Stimulated activated CD4-positive, alpha-beta T cell treated with anti-CD3 and anti-CD28 coated beads, TNF-alpha, amount 100 ng/mL, for 4 hours (primary cell): ENCODE data around the gene AKT3.
"Not testable (repeated sequence)": the region's sequence is repeated elsewhere in the genome, so short reads cannot be mapped to it uniquely, and the experiment has no call there.

Experiments used
- DNase-seq, 3 experiments: peaks; one replicate each; pipeline ENCODE4 v3.0.0-alpha.2; 2020; ENCODE audit warnings: low read depth in 3 of 3

AKT3 gene

GRCh38 chr1:243784506-243784905, 65.5 kb downstream of the AKT3 start:
- DNase-seq: no peak

- no peak for DNase-seq
These were observed 66.3 kb downstream of the AKT3 start for GRCh38 chr1:243783714-243784113.

GRCh38 chr1:243772361-243773050, 77.5 kb downstream of the AKT3 start:
- DNase-seq: not testable (repeated sequence)

- no peak for DNase-seq
These were observed 79.2 kb downstream of the AKT3 start for GRCh38 chr1:243770860-243771259.

- no peak for DNase-seq
These were observed 84.4 kb downstream of the AKT3 start for GRCh38 chr1:243765676-243766075.

- DNase-seq: no peak
These were observed 86.2 kb downstream of the AKT3 start for GRCh38 chr1:243763806-243764205.

- DNase-seq: no peak
These were observed 91.4 kb downstream of the AKT3 start for GRCh38 chr1:243758647-243759046.

GRCh38 chr1:243756529-243756928, 93.5 kb downstream of the AKT3 start:
- DNase-seq: no peak

GRCh38 chr1:243754348-243754747, 95.7 kb downstream of the AKT3 start:
- DNase-seq: no peak

- DNase-seq: no peak
These were observed 98.5 kb downstream of the AKT3 start for GRCh38 chr1:243751506-243751905.

- DNase-seq: no peak
These were observed 101.2 kb downstream of the AKT3 start for GRCh38 chr1:243748706-243749283.

GRCh38 chr1:243748227-243748626, 101.8 kb downstream of the AKT3 start:
- DNase-seq: no peak

GRCh38 chr1:243746751-243747150, 103.3 kb downstream of the AKT3 start:
- DNase-seq: no peak

- no peak for DNase-seq
These were observed 104.7 kb downstream of the AKT3 start for GRCh38 chr1:243745356-243745755.

- no peak for DNase-seq
These were observed 107.2 kb downstream of the AKT3 start for GRCh38 chr1:243742819-243743218.

- DNase-seq: no peak
These were observed 109.6 kb downstream of the AKT3 start for GRCh38 chr1:243740255-243740999.

- no peak for DNase-seq
These were observed 110.6 kb downstream of the AKT3 start for GRCh38 chr1:243739335-243740003.

- DNase-seq: no peak
These were observed 112.0 kb downstream of the AKT3 start for GRCh38 chr1:243738020-243738419.

- no peak for DNase-seq
These were observed 114.6 kb downstream of the AKT3 start for GRCh38 chr1:243735457-243735856.

GRCh38 chr1:243734308-243734695, 115.7 kb downstream of the AKT3 start:
- DNase-seq: no peak

- no peak for DNase-seq
These were observed 116.3 kb downstream of the AKT3 start for GRCh38 chr1:243733670-243734307.

GRCh38 chr1:243732637-243733036, 117.4 kb downstream of the AKT3 start:
- DNase-seq: no peak
